Endometrium (tissue), 2 donors: ENCODE data around the gene MPZL1.

ENCODE experiments used
- FAIRE-seq: peaks from 2 replicates; lab custom pipeline; 2012; peaks lifted over from hg19 to GRCh38; lab: Jason Lieb, UNC
- donor health status: control.
- donor health status: control.

The MPZL1 gene

GRCh38 chr1:167721617-167722151 lies at the start of gene MPZL1:
Gene MPZL1, plus strand, starts transcription at chr1:167721982. Its CDS starts 170 bp downstream, at chr1:167722152.
- FAIRE-seq: no peak

GRCh38 chr1:167672831-167673230 lies 49.0 kb upstream of the MPZL1 start:
- no peak for FAIRE-seq

- FAIRE-seq: no peak
Observed at GRCh38 chr1:167673265-167673664, 48.5 kb upstream of the MPZL1 start.

GRCh38 chr1:167674156-167674555 lies 47.6 kb upstream of the MPZL1 start:
- FAIRE-seq: no peak

GRCh38 chr1:167675440-167675839 lies 46.3 kb upstream of the MPZL1 start:
- FAIRE-seq: no peak

- FAIRE-seq: no peak
Observed at GRCh38 chr1:167676205-167676915, 45.4 kb upstream of the MPZL1 start.

GRCh38 chr1:167676916-167677848 lies 44.6 kb upstream of the MPZL1 start:
- no peak for FAIRE-seq

GRCh38 chr1:167678422-167678821 lies 43.4 kb upstream of the MPZL1 start:
- no peak for FAIRE-seq

- no peak for FAIRE-seq
Observed at GRCh38 chr1:167678838-167679237, 42.9 kb upstream of the MPZL1 start.

- FAIRE-seq: no peak
Observed at GRCh38 chr1:167679714-167680113, 42.1 kb upstream of the MPZL1 start.

- FAIRE-seq: no peak
Observed at GRCh38 chr1:167681024-167681423, 40.8 kb upstream of the MPZL1 start.

GRCh38 chr1:167681451-167682098 lies 40.2 kb upstream of the MPZL1 start:
- no peak for FAIRE-seq

- no peak for FAIRE-seq
Observed at GRCh38 chr1:167683226-167683625, 38.6 kb upstream of the MPZL1 start.

- no peak for FAIRE-seq
Observed at GRCh38 chr1:167683641-167684502, 37.9 kb upstream of the MPZL1 start.

GRCh38 chr1:167685844-167686243 lies 35.9 kb upstream of the MPZL1 start:
- no peak for FAIRE-seq

- peak; percentile 53 for FAIRE-seq
Observed at GRCh38 chr1:167687919-167688519, 33.8 kb upstream of the MPZL1 start.

- no peak for FAIRE-seq
Observed at GRCh38 chr1:167689567-167689920, 32.2 kb upstream of the MPZL1 start.

- FAIRE-seq: no peak
Observed at GRCh38 chr1:167690053-167690452, 31.7 kb upstream of the MPZL1 start.

GRCh38 chr1:167693425-167694045 lies 28.2 kb upstream of the MPZL1 start:
- no peak for FAIRE-seq

GRCh38 chr1:167694691-167695090 lies 27.1 kb upstream of the MPZL1 start:
- no peak for FAIRE-seq

- FAIRE-seq: no peak
Observed at GRCh38 chr1:167695147-167695546, 26.6 kb upstream of the MPZL1 start.
